ENCODE data around the gene SLC6A11.

GRCh38 chr3:10887015-10887414, 71.0 kb downstream of the SLC6A11 start:
- TF ChIP-seq CTCF (IDR thresholded peaks at IDR 0.05 in 8 of 11, conservative IDR thresholded peaks at IDR 0.05 in 3 of 11), result no peak
- TF ChIP-seq POLR2A (IDR thresholded peaks at IDR 0.05), result no peak
